OCI-M2 (cell line): ENCODE measurements around the gene WDR37.
"Not testable (repeated sequence)": the region's sequence is repeated elsewhere in the genome, so short reads cannot be mapped to it uniquely, and the experiment has no call there.

ENCODE experiments used
- DNase-seq: peaks from one replicate; lab custom pipeline; 2025; ENCODE audit not compliant: unreplicated experiment; lab: John Stamatoyannopoulos, UW

Gene WDR37, protein sequence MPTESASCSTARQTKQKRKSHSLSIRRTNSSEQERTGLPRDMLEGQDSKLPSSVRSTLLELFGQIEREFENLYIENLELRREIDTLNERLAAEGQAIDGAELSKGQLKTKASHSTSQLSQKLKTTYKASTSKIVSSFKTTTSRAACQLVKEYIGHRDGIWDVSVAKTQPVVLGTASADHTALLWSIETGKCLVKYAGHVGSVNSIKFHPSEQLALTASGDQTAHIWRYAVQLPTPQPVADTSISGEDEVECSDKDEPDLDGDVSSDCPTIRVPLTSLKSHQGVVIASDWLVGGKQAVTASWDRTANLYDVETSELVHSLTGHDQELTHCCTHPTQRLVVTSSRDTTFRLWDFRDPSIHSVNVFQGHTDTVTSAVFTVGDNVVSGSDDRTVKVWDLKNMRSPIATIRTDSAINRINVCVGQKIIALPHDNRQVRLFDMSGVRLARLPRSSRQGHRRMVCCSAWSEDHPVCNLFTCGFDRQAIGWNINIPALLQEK

DNA sequence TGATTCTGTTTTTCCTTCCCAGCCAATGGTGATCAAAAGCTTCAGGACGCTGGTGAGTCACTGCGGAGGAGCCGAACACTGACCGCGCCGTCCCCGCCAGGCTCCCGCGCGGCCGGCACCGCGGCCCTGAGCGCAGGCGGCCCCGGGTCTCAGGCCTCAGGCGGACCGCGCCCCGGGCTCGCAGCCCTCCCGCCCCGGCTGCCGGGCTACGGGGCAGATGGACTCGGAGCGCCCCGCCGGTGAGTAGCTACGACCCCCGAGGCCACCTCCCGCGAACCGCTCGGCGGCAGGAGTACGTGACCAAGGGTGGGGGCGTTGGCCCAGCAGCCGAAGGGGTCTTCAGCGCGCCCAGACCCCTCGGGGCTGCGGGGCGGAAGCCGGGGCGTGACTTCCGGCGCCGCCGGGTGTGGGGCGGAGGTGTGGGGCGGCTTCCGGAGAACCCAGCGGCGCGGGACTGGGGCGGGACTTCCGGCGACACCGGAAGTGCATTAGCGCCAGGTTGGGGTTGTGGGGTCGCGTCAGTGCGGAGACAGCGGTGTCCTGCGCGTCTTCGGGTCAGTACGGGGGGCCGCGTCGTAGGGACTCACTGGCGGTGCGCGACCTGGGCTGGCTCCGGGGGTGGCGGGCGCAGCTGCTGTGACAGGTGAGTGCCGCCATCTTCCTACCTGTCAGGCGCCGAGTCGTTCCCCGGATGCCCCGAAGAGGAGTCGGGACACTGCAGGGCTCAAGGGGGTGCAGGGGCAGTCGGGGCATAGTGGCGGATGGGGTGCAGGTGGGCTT, at the start of gene WDR37:
Gene WDR37 (plus strand): TSS at position 60 of the 780 bp plus-strand sequence. CDS start 15,771 bp downstream, outside the sequence.
- peak; percentile 5 for DNase-seq

DNA sequence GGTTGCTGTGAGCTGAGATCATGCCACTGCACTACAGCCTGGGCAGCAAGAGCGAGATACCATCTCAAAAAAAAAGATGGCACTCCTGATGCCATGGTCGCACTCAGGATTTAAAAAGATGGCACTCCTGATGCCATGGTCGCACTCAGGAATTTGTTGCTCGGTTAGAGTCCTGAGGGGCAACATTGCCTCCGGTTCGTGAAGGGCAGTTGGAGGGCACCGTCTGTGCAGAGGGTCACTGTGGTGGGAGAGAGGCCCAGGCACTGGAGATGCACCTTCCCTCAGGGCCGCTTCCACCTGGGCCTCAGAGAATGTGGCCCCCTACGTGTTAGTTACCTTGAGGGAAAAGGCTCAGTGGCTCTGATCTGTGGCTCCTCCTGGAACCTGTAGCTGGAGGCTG, 49.6 kb upstream of the WDR37 start:
- DNase-seq, result no peak

DNA sequence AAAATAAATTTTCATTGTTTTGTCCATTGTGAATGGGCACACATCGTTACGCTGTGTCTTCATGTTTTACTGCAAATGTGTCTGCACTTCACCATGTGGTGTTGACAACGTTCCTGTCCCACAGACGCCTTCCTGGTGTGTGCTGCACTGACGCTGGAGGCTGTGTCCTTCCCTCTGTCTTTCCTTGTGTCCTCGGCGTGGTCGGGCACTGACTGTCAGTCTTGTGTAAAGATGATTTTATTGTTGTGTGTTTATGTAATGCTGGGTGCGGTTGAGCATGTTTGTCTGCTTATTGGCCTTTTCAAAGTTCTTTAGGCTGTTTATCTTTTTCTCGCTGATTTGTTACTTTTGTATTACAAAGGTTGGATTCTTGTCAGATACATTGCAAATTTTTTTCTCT, 48.6 kb upstream of the WDR37 start:
- no peak for DNase-seq

DNA sequence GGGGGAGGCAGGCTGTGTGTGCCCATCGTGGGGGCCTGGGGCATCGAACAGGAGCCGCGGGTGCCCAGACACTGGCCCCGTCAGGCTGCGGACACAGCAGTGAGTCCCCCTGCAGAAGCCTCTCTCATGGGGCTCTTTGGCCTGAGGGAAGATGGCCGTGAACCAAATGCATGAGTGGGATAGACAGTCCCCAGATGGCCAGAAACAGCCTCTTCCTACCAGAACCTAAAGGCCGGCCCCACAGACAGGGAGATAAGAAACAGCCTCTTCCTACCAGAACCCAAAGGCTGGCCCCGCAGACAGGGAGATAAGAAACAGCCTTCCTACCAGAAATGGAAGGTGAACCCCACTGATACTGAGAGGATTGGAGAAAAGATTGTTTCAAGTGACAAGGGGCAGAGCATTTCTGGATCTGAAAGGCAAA, 47.1 kb upstream of the WDR37 start:
- no peak for DNase-seq

DNA sequence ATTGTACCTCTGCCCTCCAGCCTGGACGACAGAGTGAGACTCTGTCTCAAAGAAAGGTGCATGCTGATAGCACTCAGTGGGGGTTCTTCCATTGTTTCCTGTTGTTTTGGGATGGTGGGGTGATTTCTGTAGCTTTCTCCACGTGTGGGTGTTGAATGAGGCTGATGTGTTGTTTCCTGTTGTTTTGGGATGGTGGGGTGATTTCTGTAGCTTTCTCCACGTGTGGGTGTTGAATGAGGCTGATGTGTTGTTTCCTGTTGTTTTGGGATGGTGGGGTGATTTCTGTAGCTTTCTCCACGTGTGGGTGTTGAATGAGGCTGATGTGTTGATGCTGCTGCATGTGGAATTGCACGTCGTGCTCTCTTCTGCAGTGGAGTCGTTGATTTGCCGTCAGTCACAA, 46.2 kb upstream of the WDR37 start:
- DNase-seq, result not testable (repeated sequence)

DNA sequence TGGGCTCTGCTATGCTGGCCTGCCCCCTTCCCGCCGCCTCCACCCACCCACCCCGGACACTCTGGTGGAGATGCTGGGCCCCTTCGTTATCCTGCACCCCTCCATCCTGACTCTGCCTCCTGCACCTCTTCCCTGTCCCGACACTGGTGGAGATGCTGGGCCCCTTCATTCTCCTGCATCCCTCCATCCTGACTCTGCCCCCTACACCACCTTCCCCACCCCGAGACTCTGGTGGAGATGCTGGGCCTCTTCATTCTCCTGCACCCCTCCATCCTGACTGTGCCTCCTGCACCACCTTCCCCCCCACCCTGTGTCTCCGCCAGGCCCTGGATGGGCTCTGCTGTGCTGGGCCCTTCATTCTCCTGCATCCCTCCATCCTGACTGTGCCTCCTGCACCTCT, 45.5 kb upstream of the WDR37 start:
- DNase-seq, result no peak

DNA sequence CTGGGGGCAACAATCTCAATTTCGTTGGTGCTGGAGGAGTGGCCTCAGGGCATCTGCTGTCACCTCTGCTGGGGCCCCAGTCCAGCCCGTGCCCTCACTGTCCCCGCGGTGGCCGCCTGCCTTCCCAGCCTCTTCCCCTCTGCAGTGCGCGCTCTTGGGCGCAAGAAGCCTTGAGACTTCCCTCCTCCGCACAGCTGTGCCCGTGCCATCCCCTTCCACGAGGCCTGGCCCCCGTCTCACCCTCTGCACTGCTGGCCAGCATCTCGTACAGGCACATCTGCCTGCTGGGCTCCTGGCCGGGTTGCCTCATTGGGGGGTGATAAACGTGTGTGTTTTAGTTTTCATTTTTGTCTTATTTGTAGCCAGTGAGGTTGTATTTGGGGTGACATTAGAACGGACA, 44.5 kb upstream of the WDR37 start:
- DNase-seq, result no peak

DNA sequence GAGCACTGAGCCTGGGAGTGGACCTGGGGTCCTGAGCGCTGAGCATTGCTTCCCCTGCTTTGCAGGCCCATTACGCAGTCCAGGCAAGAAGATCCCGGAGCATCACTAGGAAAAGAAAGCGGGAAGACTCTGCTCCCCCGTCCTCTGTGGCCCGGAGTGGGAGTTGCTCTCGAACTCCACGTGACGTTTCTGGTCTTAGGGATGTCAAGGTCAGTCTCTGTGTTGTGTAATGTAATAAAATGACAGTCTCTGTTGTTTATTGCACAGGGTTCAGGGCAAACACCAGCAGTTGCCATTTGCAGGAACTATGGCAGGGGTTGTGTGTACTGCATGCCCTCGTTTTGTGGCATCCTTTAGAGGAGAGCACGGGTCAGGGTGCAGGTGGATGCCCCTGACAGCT, 40.5 kb upstream of the WDR37 start:
- no peak for DNase-seq

DNA sequence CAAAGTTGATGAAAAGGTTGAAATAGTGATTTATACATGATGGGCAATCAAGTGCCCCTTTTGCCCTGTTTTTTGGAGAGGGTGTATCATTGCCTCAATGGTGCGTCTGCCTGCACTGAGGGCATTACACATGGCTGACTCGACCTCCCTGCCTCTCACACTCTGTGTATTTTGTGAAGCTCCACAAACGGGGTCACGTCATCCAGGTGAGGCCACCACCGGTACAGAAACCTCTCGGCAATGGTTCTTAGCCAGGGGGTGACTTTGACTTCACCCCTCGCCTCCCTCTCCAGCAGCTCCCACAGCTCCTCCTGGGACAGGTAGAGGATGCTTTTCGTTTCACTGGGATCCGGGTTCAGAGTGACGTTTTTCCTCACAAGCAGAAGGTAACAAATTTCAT, 36.8 kb upstream of the WDR37 start:
- no peak for DNase-seq

DNA sequence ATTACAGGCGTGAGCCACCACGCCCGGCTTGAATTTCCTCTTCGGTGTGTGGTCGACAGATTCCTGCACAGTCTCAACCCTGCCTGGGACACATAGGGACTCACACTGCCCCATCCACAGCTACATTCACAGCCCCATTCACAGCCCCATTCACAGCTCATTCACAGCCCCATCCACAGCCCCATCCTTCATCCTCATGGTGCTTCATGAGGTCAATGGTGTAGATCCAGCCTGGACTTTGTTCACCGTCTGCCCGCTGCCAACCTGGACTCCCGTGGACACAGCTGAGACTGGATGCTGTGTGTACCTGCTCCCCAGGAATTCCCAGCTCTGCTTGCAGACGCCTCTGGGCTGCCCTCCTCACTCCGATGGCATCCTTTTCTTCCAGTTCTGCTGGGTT, 35.7 kb upstream of the WDR37 start:
- DNase-seq, result no peak

DNA sequence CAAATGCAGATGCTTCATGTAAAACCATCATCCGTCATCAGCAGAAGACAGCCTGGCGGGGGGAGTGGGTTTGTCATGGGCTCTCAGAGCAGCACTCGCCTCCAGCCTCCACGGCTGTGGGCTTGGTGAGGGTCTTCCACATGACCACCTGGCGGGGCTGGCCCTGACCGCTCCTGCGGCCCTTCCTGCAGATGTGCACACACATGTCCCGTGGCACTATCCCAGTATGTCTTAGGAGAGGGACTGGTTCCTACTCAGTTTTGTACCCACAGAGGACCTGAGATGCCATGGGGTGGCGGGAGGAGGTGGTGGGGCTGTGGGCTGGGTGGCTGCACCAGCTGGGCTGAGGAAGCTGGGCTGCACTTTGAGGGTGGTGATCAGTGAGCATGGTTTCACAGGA, 35.2 kb upstream of the WDR37 start:
- no peak for DNase-seq

DNA sequence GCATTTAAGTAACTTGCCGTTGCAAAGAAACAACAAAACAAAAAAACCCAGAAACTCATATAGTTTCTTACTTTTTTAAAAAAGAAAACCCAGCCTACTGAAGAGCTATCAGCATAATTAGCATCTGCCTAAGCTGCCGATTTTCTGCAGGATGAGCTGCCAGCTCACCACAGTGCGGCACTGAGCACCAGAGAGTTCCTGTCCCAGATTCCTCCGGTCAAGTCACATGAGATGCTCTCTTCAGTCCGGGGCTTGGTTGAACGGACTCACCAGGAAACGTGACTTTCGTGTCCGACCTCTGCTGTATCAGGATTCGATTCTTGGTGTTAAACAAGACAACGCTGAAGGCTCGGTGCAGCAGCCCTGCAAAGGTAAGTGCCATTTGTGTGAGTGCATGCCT, 33.8 kb upstream of the WDR37 start:
- no peak for DNase-seq

DNA sequence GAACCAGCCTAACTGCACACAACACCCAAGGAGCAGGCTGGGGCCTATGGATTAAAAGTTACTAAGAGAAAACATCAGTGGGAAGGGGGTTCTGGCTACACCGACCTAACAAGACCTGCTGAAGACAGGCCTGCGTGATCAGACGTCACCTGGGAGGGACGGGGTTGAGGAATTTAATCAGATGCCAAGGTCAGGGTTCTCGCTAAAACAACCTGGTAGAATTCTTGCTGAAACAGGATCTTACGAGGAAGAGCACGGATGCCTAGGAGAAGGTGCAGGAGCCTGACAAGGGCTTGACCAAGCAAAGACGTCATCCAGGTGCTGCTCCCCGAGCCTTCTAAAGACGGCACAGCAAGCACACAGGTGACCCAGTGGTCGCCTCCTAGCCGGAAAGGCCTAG, 32.1 kb upstream of the WDR37 start:
- no peak for DNase-seq

DNA sequence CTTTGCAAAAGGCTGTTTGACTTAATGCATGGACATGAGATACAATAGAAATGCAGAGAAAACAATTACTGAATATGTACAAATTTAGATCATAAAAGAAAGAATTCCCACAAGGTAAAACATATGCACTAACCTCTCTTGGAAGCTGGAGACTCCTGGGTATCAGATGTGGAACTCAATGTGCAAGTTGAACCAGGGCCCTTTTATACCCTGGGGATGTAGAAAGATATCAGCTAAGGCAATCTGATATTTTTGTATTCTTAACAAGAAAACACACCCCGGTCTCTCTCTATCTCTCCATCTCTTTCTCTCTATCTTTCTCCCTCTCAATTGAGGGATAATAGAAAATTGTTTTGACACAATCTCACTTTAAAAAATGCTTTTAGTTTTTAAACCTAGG, 30.5 kb upstream of the WDR37 start, which contains the start of gene IDI2:
Gene IDI2 (minus strand): TSS at position 177 of the 400 bp plus-strand sequence. CDS start 1,136 bp downstream, outside the sequence.
- no peak for DNase-seq

DNA sequence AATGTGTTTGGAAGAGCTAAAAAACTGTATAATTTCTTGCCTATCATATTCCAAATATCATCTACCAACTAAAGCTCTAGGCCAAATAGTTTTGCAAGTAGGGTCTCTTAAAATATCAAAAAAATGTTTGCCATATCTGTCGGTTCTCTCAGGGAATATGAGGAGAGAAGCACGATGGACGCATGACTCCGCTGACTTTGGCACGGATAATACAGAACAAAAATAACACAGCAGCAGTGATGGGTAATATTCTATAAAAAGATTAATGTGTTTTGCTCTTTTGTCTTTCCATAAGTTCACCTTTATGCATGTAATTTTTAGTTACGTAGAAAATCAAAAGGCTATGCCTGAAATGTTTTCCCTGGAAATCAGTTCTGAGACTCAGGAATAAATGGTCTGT, 29.6 kb upstream of the WDR37 start:
- DNase-seq, result no peak

DNA sequence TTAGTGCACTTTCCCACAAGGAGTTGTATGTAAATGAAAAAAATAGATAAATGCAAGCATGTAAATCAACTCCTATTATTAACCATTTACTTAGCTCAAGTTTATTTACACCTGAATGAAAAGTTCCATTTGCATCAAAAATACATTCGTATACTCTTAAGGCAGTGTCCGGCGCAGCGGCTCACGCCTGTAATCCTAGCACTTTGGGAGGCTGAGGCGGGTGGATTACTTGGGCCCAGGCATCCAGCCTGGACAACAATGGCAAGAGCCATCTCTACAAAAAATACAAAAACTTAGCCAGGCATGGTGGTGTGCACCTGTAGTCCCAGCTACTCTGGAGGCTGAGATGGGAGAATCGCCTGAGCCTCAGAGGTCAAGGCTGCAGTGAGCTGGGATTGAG, 26.3 kb upstream of the WDR37 start:
- DNase-seq, result no peak

DNA sequence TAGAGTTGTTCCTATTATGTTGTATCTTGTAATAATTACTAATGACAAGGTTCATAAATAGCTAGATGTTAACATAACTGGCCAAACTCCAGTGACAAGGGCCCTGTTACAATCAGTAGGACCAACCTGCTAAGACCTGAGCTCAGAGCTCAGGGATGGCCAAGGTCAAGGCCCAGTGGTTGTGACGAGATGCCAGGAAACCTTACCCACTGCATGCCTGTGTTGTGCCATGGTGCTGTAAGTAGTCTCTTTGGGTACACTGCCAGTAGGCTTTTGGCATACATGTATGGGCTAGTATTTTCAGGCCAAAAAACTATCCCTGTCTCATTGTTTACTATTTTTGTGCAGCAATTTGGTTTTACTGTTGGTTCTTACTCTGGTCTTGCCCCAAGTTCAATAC, 22.6 kb upstream of the WDR37 start:
- no peak for DNase-seq

DNA sequence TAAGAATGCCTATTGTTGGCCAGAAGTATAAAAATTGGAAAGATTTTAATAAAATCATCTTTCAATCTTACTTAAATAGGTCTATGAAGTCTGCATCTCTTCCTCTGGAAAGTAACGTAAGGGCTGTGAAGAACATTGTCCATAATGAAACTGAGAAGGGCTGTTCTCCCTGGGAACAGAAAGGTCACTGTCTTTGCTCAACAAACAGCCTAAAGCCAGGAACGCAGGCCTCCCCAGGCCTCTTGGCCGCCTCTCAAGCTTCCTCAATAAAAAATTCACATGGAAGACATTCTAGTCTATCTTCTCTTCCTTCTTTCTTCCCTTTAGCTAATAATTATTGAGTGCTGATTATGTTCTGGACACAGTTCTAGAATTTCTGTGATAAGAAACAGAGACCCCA, 21.4 kb upstream of the WDR37 start:
- no peak for DNase-seq

DNA sequence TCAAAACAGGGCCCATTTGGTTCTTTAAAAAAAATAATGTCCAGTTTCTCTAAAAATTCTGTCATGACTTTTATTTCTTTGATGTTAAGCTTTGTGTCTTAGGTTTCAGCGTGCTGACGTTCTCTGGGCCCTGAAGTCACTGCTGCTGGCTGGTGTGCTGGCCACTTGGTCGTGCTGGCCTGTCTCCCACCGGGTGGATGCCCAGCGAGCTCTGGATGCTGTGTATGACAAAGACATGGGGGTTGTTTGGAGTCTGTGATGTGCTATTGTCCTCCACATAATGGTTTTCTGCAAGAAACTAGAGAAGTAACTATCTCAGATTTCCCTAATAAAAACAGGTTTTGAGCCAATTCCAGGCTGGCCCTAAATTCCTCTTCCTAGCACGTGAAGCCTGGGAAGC, 21.0 kb upstream of the WDR37 start:
- no peak for DNase-seq

DNA sequence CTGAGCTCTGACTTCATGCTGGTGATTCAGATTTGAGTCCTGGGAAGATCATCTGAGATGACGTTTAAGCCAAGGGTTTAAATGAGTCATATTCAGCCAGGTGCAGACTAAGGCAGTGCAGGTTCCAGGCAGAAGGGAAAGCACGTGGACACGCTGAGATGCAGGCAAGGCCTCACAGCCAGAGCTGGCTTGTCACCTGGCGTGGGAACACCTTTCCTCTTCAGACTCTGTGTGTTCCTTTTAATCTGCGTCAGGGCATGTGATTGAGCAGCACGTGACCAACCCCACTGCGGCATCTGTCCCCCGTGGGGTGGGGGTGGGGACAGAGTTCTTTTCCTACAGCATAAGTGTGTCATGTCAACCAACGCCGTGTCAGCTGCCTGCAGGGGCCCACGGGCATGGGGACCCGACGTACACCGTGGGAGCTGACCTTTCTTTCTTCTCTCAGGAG, 19.8 kb upstream of the WDR37 start:
- DNase-seq, result no peak

DNA sequence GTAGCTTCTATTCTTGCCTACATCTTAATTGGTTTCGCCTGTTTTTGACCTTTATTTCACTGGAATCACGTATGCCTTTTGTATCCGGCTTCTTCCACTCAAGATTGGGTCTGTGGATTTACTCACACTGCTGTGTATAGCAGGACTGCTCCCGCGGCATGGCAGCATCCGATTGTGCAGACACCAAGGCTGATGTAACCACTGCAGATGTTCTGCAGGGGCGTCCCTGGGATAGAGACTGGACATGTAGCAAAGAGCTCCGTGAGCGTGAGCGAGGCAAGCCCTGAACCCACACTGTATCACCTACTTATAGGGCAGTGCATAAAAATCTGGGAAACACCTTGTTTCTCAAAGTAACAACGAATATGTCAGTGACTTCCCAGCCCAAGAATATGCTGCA, 19.1 kb upstream of the WDR37 start:
- no peak for DNase-seq

DNA sequence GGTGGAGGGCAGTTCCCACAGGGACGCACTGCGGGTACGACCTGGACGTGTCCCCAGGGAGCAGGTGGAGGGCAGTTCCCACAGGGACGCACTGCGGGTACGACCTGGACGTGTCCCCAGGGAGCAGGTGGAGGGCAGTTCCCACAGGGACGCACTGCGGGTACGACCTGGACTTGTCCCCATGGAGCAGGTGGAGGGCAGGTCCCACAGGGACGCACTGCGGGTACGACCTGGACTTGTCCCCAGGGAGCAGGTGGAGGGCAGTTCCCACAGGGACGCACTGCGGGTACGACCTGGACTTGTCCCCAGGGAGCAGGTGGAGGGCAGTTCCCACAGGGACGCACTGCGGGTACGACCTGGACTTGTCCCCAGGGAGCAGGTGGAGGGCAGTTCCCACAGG, 17.4 kb upstream of the WDR37 start:
- DNase-seq, result not testable (repeated sequence)
